ENCODE results near the gene HAT1.

HAT1 gene

GRCh38 chr2:171939743-171940071, 17.4 kb downstream of the HAT1 start:
- Mint-ChIP-seq H3K4me3 (no peak overlapping the region), H3K27me3 (no peaks in the 10 kb centered on the region), H3K9me3 (no peaks in the 10 kb centered on the region), H3K27ac (no peak overlapping the region), H3K36me3 (peaks cover 19% of the 10 kb centered on the region), H3K4me1 (peaks cover 16% of the 10 kb centered on the region)
- DNase-seq, result no peak
- CTCF ChIA-PET, result interaction anchor here (1.5 to 2.0 kb wide), 2 partner anchors 9 to 16 kb away, joined by 5 read pairs; no protein-coding TSS in a partner anchor

GRCh38 chr2:171941316-171941699, 19.0 kb downstream of the HAT1 start:
- no peak for DNase-seq
- H3K4me3 Mint-ChIP-seq, result no peak overlapping the region
- H3K36me3 Mint-ChIP-seq, result peaks cover 12% of the 10 kb centered on the region
- no peaks in the 10 kb centered on the region for H3K9me3 Mint-ChIP-seq
- CTCF ChIA-PET, result interaction anchor here (0.9 to 2.0 kb wide), 5 partner anchors 15 to 235 kb away, joined by 3 to 6 read pairs (median 5); no protein-coding TSS in a partner anchor
- no peak overlapping the region for H3K27ac Mint-ChIP-seq
- peaks cover 13% of the 10 kb centered on the region for H3K4me1 Mint-ChIP-seq
- H3K27me3 Mint-ChIP-seq, result no peaks in the 10 kb centered on the region

GRCh38 chr2:171943869-171944268, 21.6 kb downstream of the HAT1 start:
- no peak overlapping the region for H3K4me3 Mint-ChIP-seq
- no peak for DNase-seq
- H3K9me3 Mint-ChIP-seq, result no peaks in the 10 kb centered on the region
- CTCF ChIA-PET, result no interaction called here
- H3K36me3 Mint-ChIP-seq, result peaks cover 15% of the 10 kb centered on the region
- peaks cover 13% of the 10 kb centered on the region for H3K4me1 Mint-ChIP-seq
- H3K27me3 Mint-ChIP-seq, result no peaks in the 10 kb centered on the region
- no peak overlapping the region for H3K27ac Mint-ChIP-seq

- Mint-ChIP-seq H3K36me3 (peaks cover 24% of the 10 kb centered on the region), H3K27me3 (no peaks in the 10 kb centered on the region), H3K27ac (no peak overlapping the region), H3K4me3 (no peak overlapping the region), H3K9me3 (no peaks in the 10 kb centered on the region), H3K4me1 (peaks cover 28% of the 10 kb centered on the region)
- CTCF ChIA-PET, result no interaction called here
- DNase-seq, result no peak
Observed at GRCh38 chr2:171952276-171952675, 30.0 kb downstream of the HAT1 start.

DNA sequence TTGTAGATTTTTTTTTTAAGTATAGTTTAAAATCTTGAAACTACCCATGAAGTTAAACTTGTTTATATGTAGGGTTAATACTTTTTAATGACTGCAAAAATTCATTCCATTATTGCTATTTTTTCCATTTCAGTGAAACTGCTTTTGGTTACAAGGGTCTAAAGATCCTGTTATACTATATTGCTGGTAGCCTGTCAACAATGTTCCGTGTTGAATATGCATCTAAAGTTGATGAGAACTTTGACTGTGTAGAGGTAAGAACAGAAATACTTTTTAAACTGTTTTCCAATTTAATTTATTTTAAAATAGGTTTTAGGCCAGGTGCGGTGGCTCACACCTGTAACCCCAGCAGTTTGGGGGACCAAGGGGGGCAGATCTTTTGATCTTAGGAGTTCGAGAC, 30.5 kb downstream of the HAT1 start:
- Mint-ChIP-seq H3K4me3 (no peak overlapping the region), H3K36me3 (peaks cover 26% of the 10 kb centered on the region), H3K9me3 (no peaks in the 10 kb centered on the region), H3K27ac (no peak overlapping the region), H3K4me1 (peaks cover 28% of the 10 kb centered on the region), H3K27me3 (no peaks in the 10 kb centered on the region)
- no peak for DNase-seq
- CTCF ChIA-PET, result no interaction called here

DNA sequence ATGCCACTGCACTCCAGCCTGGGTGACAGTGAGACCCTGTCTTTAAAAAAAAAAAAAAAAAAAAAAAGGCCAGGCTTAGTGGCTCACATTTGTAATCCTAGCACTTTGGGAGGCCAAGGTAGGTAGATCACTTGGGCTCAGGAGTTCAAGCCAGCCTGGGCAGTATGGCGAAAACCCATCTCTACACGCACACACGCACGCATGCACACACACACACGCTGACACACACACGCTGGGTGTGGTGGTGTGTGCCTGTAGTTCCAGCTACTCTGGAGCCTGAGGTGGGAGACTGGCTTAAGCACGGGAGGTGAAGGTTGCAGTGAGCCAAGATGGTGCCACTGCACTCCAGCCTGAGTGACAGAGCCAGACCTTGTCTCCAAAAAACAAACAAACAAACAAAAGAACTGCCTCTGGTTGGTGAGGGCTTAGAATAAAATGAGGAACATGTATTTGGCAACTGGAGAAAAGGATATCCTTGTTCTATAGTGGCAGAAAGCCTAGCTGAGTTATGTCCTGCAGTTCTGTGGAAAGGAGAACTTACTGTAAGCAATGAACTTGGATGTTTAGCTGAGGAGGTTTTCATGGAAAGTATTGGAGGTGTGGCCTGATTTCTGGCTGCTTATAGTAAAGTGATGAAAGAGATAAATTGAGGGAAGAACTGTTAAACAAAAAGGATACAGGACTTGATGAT, 34.0 kb downstream of the HAT1 start:
- peaks cover 29% of the 10 kb centered on the region for H3K36me3 Mint-ChIP-seq
- no peaks in the 10 kb centered on the region for H3K9me3 Mint-ChIP-seq
- CTCF ChIA-PET, result interaction anchor here (0.6 to 1.1 kb wide), 2 partner anchors 150 to 252 kb away, joined by 3 read pairs; no protein-coding TSS in a partner anchor

DNA sequence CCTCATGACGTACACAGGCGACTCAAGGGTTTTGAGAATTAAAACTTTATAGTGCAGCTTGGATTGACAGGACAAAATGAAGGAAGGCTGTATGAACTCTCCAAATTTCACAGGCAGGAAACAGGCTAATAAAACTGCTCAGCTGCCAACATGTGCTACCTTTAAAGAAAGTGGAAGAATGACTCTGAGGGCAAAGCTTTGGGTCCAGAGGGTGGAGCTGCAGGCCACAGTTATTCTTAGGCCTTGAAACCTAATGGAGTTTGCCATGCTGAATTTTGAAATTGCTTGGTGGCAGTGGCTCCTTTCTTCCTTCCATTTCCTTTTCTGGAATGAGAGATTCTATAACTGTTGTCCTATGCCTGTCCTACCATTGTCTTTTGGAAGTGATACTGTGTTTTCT, 34.8 kb downstream of the HAT1 start:
- CTCF ChIA-PET, result interaction anchor here (0.6 to 1.1 kb wide), 2 partner anchors 149 to 253 kb away, joined by 3 read pairs; no protein-coding TSS in a partner anchor
- peaks cover 27% of the 10 kb centered on the region for H3K36me3 Mint-ChIP-seq
- H3K4me3 Mint-ChIP-seq, result no peak overlapping the region
- H3K9me3 Mint-ChIP-seq, result no peaks in the 10 kb centered on the region
- peaks cover 45% of the 10 kb centered on the region for H3K4me1 Mint-ChIP-seq
- H3K27ac Mint-ChIP-seq, result no peak overlapping the region
- DNase-seq, result peak; percentile 36
- H3K27me3 Mint-ChIP-seq, result no peaks in the 10 kb centered on the region

More for the DNA sequence above, 34.0 kb downstream of the HAT1 start:
- H3K4me3 Mint-ChIP-seq, result no peak overlapping the region
- peaks cover 43% of the 10 kb centered on the region for H3K4me1 Mint-ChIP-seq
- H3K27ac Mint-ChIP-seq, result no peak overlapping the region
- H3K27me3 Mint-ChIP-seq, result no peaks in the 10 kb centered on the region
- no peak for DNase-seq

DNA sequence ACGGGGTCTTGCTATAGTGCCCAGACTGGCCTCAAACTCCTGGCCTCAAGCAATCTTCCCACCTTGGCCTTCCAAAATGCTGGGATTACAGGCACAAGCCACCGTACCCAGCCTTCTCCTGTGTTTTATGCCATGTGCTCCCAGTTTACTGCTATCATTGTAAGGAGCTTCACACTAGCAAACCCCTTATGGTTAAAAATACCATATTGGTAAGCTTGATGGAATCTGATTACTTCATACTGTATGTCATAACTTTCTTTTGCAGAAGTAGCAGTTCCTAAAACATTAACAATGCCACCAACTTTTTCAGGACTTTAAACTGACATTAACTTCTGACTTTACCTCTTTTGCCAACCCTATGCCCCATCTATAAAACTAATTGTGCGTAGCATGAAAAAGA, 36.2 kb downstream of the HAT1 start:
- Mint-ChIP-seq H3K27me3 (no peaks in the 10 kb centered on the region), H3K27ac (no peak overlapping the region), H3K4me1 (peaks cover 49% of the 10 kb centered on the region), H3K36me3 (peaks cover 27% of the 10 kb centered on the region), H3K9me3 (no peaks in the 10 kb centered on the region), H3K4me3 (no peak overlapping the region)
- CTCF ChIA-PET, result no interaction called here
- no peak for DNase-seq

DNA sequence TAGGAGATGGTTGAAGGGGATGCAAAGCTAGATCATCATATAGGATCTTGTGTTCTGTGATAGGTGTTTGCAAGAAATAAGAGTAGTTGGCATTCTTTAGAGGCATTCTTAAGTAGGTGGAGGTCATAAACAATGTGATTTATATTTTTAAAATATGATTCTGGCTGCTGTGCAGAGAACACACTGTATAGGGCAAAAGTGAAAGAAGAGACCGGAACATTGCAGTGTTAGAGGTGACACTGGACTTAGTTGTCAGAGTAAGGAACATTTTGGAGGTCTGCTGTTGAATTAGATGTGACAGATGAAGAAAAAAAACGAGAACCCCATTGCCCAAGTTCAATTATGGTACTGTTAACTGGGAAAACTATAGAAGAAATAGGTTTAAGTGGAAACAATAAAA, 37.7 kb downstream of the HAT1 start:
- Mint-ChIP-seq H3K9me3 (no peaks in the 10 kb centered on the region), H3K4me1 (peaks cover 53% of the 10 kb centered on the region), H3K36me3 (peaks cover 26% of the 10 kb centered on the region), H3K27me3 (no peaks in the 10 kb centered on the region), H3K27ac (no peak overlapping the region), H3K4me3 (no peak overlapping the region)
- no peak for DNase-seq
- CTCF ChIA-PET, result no interaction called here

GRCh38 chr2:171960570-171960969, 38.3 kb downstream of the HAT1 start:
- Mint-ChIP-seq H3K9me3 (no peaks in the 10 kb centered on the region), H3K27ac (no peak overlapping the region), H3K36me3 (peaks cover 25% of the 10 kb centered on the region), H3K27me3 (no peaks in the 10 kb centered on the region), H3K4me3 (no peak overlapping the region), H3K4me1 (peaks cover 53% of the 10 kb centered on the region)
- CTCF ChIA-PET, result no interaction called here
- no peak for DNase-seq

DNA sequence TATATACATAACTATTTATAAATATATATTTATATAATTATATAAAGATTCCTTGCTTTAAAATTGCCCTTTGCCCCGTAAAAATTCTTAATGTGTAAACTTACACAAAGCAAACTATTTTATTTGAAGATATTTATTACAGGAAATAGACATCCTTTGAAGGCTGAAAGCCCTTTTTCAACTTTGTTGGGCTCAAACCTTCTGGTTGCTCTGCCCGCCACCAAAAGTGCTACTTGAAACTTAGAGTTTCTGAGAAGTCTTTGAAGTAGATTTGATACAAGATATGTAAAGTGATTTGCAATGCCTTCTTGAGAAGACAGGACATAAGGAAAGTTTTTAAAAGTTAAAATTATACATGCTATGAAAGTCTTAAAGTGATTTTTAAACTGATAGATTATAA, 40.9 kb downstream of the HAT1 start:
- DNase-seq, result peak; percentile 62
- CTCF ChIA-PET, result no interaction called here
- Mint-ChIP-seq H3K36me3 (peaks cover 31% of the 10 kb centered on the region), H3K4me3 (peak overlapping the region; percentile 9), H3K27ac (no peak overlapping the region), H3K27me3 (no peaks in the 10 kb centered on the region), H3K4me1 (peaks cover 55% of the 10 kb centered on the region), H3K9me3 (no peaks in the 10 kb centered on the region)

DNA sequence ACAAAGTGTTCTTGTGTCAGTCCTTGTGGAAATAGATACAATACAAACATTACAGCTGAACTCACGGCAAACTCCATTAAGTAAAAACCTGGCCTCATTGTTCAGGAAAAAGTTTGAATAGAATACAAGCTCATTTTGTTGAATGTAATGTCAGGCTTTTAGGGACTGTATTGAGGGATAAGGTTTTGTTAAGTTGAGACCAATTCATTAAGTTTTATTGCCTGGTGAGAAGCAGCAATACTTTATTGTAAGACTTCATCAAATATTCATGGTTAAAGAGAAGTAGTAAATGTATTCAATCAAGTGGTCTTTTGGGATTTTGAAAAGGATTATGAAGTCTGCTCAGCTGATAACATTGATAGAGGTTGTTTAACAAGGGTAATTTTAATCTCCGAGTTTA, 42.0 kb downstream of the HAT1 start:
- H3K4me3 Mint-ChIP-seq, result no peak overlapping the region
- DNase-seq, result no peak
- no peaks in the 10 kb centered on the region for H3K9me3 Mint-ChIP-seq
- CTCF ChIA-PET, result no interaction called here
- H3K4me1 Mint-ChIP-seq, result peaks cover 55% of the 10 kb centered on the region
- H3K36me3 Mint-ChIP-seq, result peaks cover 33% of the 10 kb centered on the region
- H3K27ac Mint-ChIP-seq, result no peak overlapping the region
- no peaks in the 10 kb centered on the region for H3K27me3 Mint-ChIP-seq

- DNase-seq, result no peak
- Mint-ChIP-seq H3K27me3 (no peaks in the 10 kb centered on the region), H3K27ac (peak overlapping the region; percentile 3), H3K9me3 (no peaks in the 10 kb centered on the region), H3K36me3 (peaks cover 28% of the 10 kb centered on the region), H3K4me3 (no peak overlapping the region), H3K4me1 (peaks cover 48% of the 10 kb centered on the region)
- CTCF ChIA-PET, result no interaction called here
Observed at GRCh38 chr2:171965238-171965637, 43.0 kb downstream of the HAT1 start.

DNA sequence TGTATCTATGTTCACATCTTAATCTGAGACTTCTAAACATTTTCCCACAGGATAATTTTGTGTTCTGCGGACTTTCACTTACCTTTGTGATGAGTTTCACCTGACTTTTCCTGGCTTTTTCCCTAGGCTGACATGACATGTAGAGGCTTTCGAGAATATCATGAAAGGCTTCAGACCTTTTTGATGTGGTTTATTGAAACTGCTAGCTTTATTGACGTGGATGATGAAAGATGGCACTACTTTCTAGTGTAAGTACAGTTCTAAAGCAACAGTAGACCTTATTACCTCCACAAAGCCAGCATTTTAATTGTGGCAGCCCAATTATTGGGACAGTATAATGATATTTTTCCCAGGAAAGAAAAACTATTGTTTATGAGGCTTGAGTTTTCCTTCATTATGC, 43.4 kb downstream of the HAT1 start:
- CTCF ChIA-PET, result interaction anchor here (0.6 to 0.8 kb wide), 2 partner anchors 25 to 71 kb away, joined by 3 read pairs; no protein-coding TSS in a partner anchor
- Mint-ChIP-seq H3K27me3 (no peaks in the 10 kb centered on the region), H3K9me3 (no peaks in the 10 kb centered on the region), H3K4me1 (peaks cover 46% of the 10 kb centered on the region), H3K36me3 (peaks cover 28% of the 10 kb centered on the region), H3K27ac (no peak overlapping the region), H3K4me3 (no peak overlapping the region)
- DNase-seq, result no peak

- no peaks in the 10 kb centered on the region for H3K27me3 Mint-ChIP-seq
- no peaks in the 10 kb centered on the region for H3K9me3 Mint-ChIP-seq
- DNase-seq, result no peak
- H3K4me3 Mint-ChIP-seq, result no peak overlapping the region
- no peak overlapping the region for H3K27ac Mint-ChIP-seq
- H3K4me1 Mint-ChIP-seq, result peaks cover 40% of the 10 kb centered on the region
- CTCF ChIA-PET, result interaction anchor here (0.8 kb wide), 1 partner anchor 25 kb away, joined by 3 read pairs; no protein-coding TSS in a partner anchor
- H3K36me3 Mint-ChIP-seq, result peaks cover 28% of the 10 kb centered on the region
Observed at GRCh38 chr2:171966235-171966634, 44.0 kb downstream of the HAT1 start.
